H9 (cell line): ENCODE data around the gene PID1. TPM values are rescaled to one million over a fixed set of nuclear protein-coding genes. Genes with fewer than 3 reads are reported as not detected.

Source experiments
- DNase-seq: peaks from one replicate; pipeline ENCODE4 v3.0.0-alpha.2; 2017
- H2AFZ ChIP-seq: one replicate; pipeline ENCODE4 v1.6.1; 2013; ENCODE audit warnings: mild to moderate bottlenecking, low read length, control low read depth, moderate library complexity
- H2AK5ac ChIP-seq: 2 replicates; pipeline ENCODE4 v1.6.1; 2013; ENCODE audit warnings: low read length, control low read depth, mixed read lengths; ENCODE audit not compliant: insufficient read length
- H2BK120ac ChIP-seq: one replicate; pipeline ENCODE4 v1.6.1; 2013; ENCODE audit warnings: low read depth, mild to moderate bottlenecking, low read length, control low read depth, inconsistent platforms; ENCODE audit not compliant: poor library complexity, severe bottlenecking
- H2BK12ac ChIP-seq: 2 replicates; pipeline ENCODE4 v1.6.1; 2013; ENCODE audit warnings: low read length, control low read depth, mixed read lengths, low read depth; ENCODE audit not compliant: insufficient read length
- H2BK15ac ChIP-seq: 2 replicates; pipeline ENCODE4 v1.6.1; 2013; ENCODE audit warnings: low read depth, low read length, control low read depth
- H2BK20ac ChIP-seq: one replicate; pipeline ENCODE4 v1.6.1; 2013; ENCODE audit warnings: low read depth, mild to moderate bottlenecking, low read length, control low read depth, inconsistent platforms; ENCODE audit not compliant: poor library complexity, severe bottlenecking
- H2BK5ac ChIP-seq: 2 replicates; pipeline ENCODE4 v1.6.1; 2013; ENCODE audit warnings: low read length, control low read depth, mixed read lengths; ENCODE audit not compliant: insufficient read length
- H3K14ac ChIP-seq: 2 replicates; pipeline ENCODE4 v1.6.1; 2013; ENCODE audit warnings: low read length, control low read depth; ENCODE audit not compliant: insufficient read depth
- H3K18ac ChIP-seq: 2 replicates; pipeline ENCODE4 v1.6.1; 2013; ENCODE audit warnings: low read depth, mild to moderate bottlenecking, mixed read lengths, low read length, control low read depth; ENCODE audit not compliant: insufficient read length
- H3K23ac ChIP-seq: 2 replicates; pipeline ENCODE4 v1.6.1; 2013; ENCODE audit warnings: low read length, control low read depth, mixed read lengths, low read depth; ENCODE audit not compliant: insufficient read length
- H3K23me2 ChIP-seq: 2 replicates; pipeline ENCODE4 v1.6.1; 2013; ENCODE audit warnings: low read depth, mild to moderate bottlenecking, mixed read lengths, low read length, control low read depth; ENCODE audit not compliant: insufficient read length, poor library complexity, severe bottlenecking
- H3K27ac ChIP-seq: 2 replicates; pipeline ENCODE4 v1.5.1; 2013; ENCODE audit warnings: low read length, control low read depth, mixed read lengths, low read depth; ENCODE audit not compliant: insufficient read length
- H3K27me3 ChIP-seq: 2 replicates; pipeline ENCODE4 v1.6.1; 2013; ENCODE audit warnings: low read length, control low read depth, inconsistent platforms; ENCODE audit not compliant: insufficient read depth
- H3K4ac ChIP-seq: 2 replicates; pipeline ENCODE4 v1.6.1; 2013; ENCODE audit warnings: low read depth, mild to moderate bottlenecking, control low read depth, inconsistent platforms, low read length, moderate library complexity
- H3K4me1 ChIP-seq: 2 replicates; pipeline ENCODE4 v1.6.1; 2013; ENCODE audit warnings: low read length, control low read depth, inconsistent platforms; ENCODE audit not compliant: insufficient read depth
- H3K4me2 ChIP-seq: 2 replicates; pipeline ENCODE4 v1.6.1; 2013; ENCODE audit warnings: low read length, control low read depth, mixed read lengths; ENCODE audit not compliant: insufficient read length, insufficient read depth
- H3K56ac ChIP-seq: 2 replicates; pipeline ENCODE4 v1.6.1; 2013; ENCODE audit warnings: low read depth, mild to moderate bottlenecking, mixed read lengths, low read length, control low read depth; ENCODE audit not compliant: insufficient read length
- H3K79me1 ChIP-seq: 2 replicates; pipeline ENCODE4 v1.6.1; 2013; ENCODE audit warnings: low read depth, mild to moderate bottlenecking, moderate library complexity, low read length, control low read depth, inconsistent platforms; ENCODE audit not compliant: insufficient read depth, poor library complexity, severe bottlenecking
- H3K79me2 ChIP-seq: 2 replicates; pipeline ENCODE4 v1.6.1; 2013; ENCODE audit warnings: low read length, control low read depth, inconsistent platforms; ENCODE audit not compliant: insufficient read depth
- H3K9ac ChIP-seq: 2 replicates; pipeline ENCODE4 v1.6.1; 2013; ENCODE audit warnings: low read length, control low read depth, mixed read lengths; ENCODE audit not compliant: insufficient read length; ENCODE audit errors: extremely low read depth
- H3K9me3 ChIP-seq: one replicate; pipeline ENCODE4 v1.6.1; 2013; ENCODE audit warnings: low read depth, low read length, inconsistent platforms; ENCODE audit not compliant: control insufficient read depth
- H3T11ph ChIP-seq: one replicate; pipeline ENCODE4 v1.6.1; 2013; ENCODE audit warnings: mild to moderate bottlenecking, low read length, control low read depth, inconsistent platforms
- H4K20me1 ChIP-seq: one replicate; pipeline ENCODE4 v1.6.1; 2013; ENCODE audit not compliant: control insufficient read depth, insufficient read length, insufficient read depth
- H4K5ac ChIP-seq: 2 replicates; pipeline ENCODE4 v1.6.1; 2013; ENCODE audit warnings: low read depth, mild to moderate bottlenecking, mixed read lengths, low read length, control low read depth; ENCODE audit not compliant: insufficient read length
- H4K8ac ChIP-seq: replicated peaks from 2 replicates; pipeline ENCODE4 v1.6.1; 2013; ENCODE audit warnings: low read length, control low read depth, mixed read lengths, low read depth; ENCODE audit not compliant: insufficient read length
- H4K91ac ChIP-seq: 2 replicates; pipeline ENCODE4 v1.6.1; 2013; ENCODE audit warnings: low read depth, mild to moderate bottlenecking, moderate library complexity, mixed read lengths, low read length, control low read depth; ENCODE audit not compliant: insufficient read length
- H3K27ac Mint-ChIP-seq, 3 experiments: 2 replicates in 2 of 3; 3 replicates in 1 of 3; pipeline ENCODE4 v1.8.0; 2020 to 2021; ENCODE audit warnings: mixed read lengths in 3 of 3, mild to moderate bottlenecking in 1 of 3, moderate library complexity in 1 of 3
- H3K27me3 Mint-ChIP-seq: 2 replicates; pipeline ENCODE4 v1.8.0; 2021; ENCODE audit warnings: low read depth, mild to moderate bottlenecking, moderate library complexity, mixed read lengths
- H3K36me3 Mint-ChIP-seq, 3 experiments: 2 replicates in 2 of 3; 3 replicates in 1 of 3; pipeline ENCODE4 v1.8.0; 2020 to 2021; ENCODE audit warnings: low read depth in 3 of 3, mixed read lengths in 3 of 3; ENCODE audit not compliant: insufficient read depth in 1 of 3
- H3K4me1 Mint-ChIP-seq, 2 experiments: 2 replicates each; pipeline ENCODE4 v1.8.0; 2020; ENCODE audit warnings: mixed read lengths in 2 of 2
- H3K4me3 Mint-ChIP-seq, 2 experiments: 2 replicates in 1 of 2; 3 replicates in 1 of 2; pipeline ENCODE4 v1.8.0; 2020 to 2021; ENCODE audit warnings: mild to moderate bottlenecking in 2 of 2, mixed read lengths in 2 of 2, moderate library complexity in 1 of 2
- H3K9me3 Mint-ChIP-seq, 2 experiments: 2 replicates in 1 of 2; 3 replicates in 1 of 2; pipeline ENCODE4 v1.8.0; 2020; ENCODE audit warnings: mild to moderate bottlenecking in 2 of 2, mixed read lengths in 2 of 2, moderate library complexity in 1 of 2
- WGBS: extraction: QIAGEN DNeasy Blood & Tissue Kit; methylation state at CpG from one replicate; pipeline ENCODE4 v1.1.7; 2013; ENCODE audit warnings: missing lambda C conversion rate, low lambda C conversion rate, mixed read lengths; ENCODE audit not compliant: insufficient read length; ENCODE audit errors: extremely low coverage; 5-methylcytosine and 5-hydroxymethylcytosine counted together
- total RNA-seq: library from RNA; stranded (reverse); gene quantifications from 2 replicates; pipeline ENCODE4 v1.2.1, GENCODE V29; 2021
- TF ChIP-seq, protein P1 (sequence below): fragments of 200-600 bp; sonication (generic); conservative IDR thresholded peaks from 3 replicates; pipeline ENCODE4 v1.8.0; 2021; ENCODE audit warnings: antibody characterized with exemption, mild to moderate bottlenecking

The PID1 gene
- total RNA-seq, 1 experiment from 2014 or later, result 1.4 TPM

DNA sequence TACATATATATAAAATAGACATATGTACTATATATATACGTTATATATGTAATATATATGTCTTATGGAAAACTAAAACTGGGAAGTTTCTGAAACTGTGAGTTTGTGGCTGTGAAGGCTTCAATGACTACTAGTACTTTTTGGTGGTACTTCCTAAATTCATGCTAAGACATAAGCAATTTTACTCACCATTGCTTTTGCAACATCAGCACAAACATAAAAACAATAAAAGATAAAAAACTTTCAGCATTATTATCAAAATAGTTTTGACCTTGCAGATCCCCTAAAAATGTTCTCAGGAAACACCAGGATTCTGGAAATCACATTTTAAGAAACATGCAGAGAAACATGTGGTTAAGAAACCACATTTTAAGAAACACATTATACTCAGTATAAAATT is 269.9 kb downstream of the PID1 start:
- no peak overlapping the region for H3K18ac ChIP-seq
- Mint-ChIP-seq H3K9me3 (peaks cover 35 to 40% of the 10 kb centered on the region in 2 experiments), H3K36me3 (peaks cover 7 to 27% (median 24%) of the 10 kb centered on the region in 3 experiments), H3K27ac (no peak overlapping the region), H3K4me1 (no peaks in the 10 kb centered on the region), H3K4me3 (no peak overlapping the region), H3K27me3 (no peaks in the 10 kb centered on the region)
- TF ChIP-seq, protein P1, sequence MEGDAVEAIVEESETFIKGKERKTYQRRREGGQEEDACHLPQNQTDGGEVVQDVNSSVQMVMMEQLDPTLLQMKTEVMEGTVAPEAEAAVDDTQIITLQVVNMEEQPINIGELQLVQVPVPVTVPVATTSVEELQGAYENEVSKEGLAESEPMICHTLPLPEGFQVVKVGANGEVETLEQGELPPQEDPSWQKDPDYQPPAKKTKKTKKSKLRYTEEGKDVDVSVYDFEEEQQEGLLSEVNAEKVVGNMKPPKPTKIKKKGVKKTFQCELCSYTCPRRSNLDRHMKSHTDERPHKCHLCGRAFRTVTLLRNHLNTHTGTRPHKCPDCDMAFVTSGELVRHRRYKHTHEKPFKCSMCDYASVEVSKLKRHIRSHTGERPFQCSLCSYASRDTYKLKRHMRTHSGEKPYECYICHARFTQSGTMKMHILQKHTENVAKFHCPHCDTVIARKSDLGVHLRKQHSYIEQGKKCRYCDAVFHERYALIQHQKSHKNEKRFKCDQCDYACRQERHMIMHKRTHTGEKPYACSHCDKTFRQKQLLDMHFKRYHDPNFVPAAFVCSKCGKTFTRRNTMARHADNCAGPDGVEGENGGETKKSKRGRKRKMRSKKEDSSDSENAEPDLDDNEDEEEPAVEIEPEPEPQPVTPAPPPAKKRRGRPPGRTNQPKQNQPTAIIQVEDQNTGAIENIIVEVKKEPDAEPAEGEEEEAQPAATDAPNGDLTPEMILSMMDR, result no peak
- H3K23ac ChIP-seq, result no peak overlapping the region
- no peak overlapping the region for H2BK12ac ChIP-seq
- H3K27me3 ChIP-seq, result no peaks in the 10 kb centered on the region
- H3K23me2 ChIP-seq, result no peaks in the 10 kb centered on the region
- no CpG with 5 or more reads among the region's 1 CpG for WGBS
- no peaks in the 10 kb centered on the region for H3K4me1 ChIP-seq
- no peak overlapping the region for H3K56ac ChIP-seq
- no peak overlapping the region for H3T11ph ChIP-seq
- H2BK120ac ChIP-seq, result no peak overlapping the region
- H3K4ac ChIP-seq, result no peak overlapping the region
- H3K79me2 ChIP-seq, result no peaks in the 10 kb centered on the region
- no peaks in the 10 kb centered on the region for H4K20me1 ChIP-seq
- H3K9me3 ChIP-seq, result peaks cover 11% of the 10 kb centered on the region
- no peak overlapping the region for H2AK5ac ChIP-seq
- no peak overlapping the region for H4K5ac ChIP-seq
- no peak overlapping the region for H4K91ac ChIP-seq
- H2BK20ac ChIP-seq, result no peak overlapping the region
- H2BK5ac ChIP-seq, result no peak overlapping the region
- H3K14ac ChIP-seq, result no peak overlapping the region
- H3K9ac ChIP-seq, result no peak overlapping the region
- H2BK15ac ChIP-seq, result no peak overlapping the region
- DNase-seq, result no peak
- H3K27ac ChIP-seq, result no peak overlapping the region
- H3K79me1 ChIP-seq, result no peaks in the 10 kb centered on the region
- no peak overlapping the region for H3K4me2 ChIP-seq
- no peak overlapping the region for H2AFZ ChIP-seq
- no peak overlapping the region for H4K8ac ChIP-seq
